GM12864 (cell line): ENCODE data around the gene BTLA.

Source experiments
- DNase-seq: peaks from one replicate; pipeline ENCODE4 v3.0.0-alpha.2; 2011; ENCODE audit warnings: low read depth
- H3K4me3 ChIP-seq: 2 replicates; pipeline ENCODE4 v1.5.1; 2011; ENCODE audit warnings: mild to moderate bottlenecking, low read depth, low read length, control low read depth
- TF ChIP-seq, protein P1 (sequence below): IDR thresholded peaks from 2 replicates; pipeline ENCODE4 v1.5.1; 2011; ENCODE audit warnings: low read depth, mild to moderate bottlenecking, moderate library complexity, low read length, control low read depth, inconsistent platforms; ENCODE audit errors: missing control alignments

The BTLA gene

DNA sequence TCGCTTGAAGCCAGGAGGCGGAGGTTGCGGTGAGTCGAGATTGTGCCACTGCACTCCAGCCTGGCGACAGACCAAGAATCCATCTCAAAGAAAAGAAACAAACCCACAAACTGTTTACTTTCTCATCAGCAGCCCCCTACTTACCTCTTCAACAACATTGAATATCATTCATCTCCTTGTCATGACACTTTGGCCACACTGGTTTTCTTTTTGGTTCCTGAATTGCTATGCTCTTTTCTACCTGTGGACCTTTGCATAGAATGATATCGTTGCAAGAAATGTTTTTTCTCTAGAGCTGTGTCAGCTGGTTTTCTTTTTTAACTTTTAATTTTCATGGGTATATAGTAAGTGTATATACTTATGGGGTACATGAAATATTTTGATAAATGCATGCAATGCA is 83.9 kb downstream of the BTLA start:
- TF ChIP-seq, protein P1, sequence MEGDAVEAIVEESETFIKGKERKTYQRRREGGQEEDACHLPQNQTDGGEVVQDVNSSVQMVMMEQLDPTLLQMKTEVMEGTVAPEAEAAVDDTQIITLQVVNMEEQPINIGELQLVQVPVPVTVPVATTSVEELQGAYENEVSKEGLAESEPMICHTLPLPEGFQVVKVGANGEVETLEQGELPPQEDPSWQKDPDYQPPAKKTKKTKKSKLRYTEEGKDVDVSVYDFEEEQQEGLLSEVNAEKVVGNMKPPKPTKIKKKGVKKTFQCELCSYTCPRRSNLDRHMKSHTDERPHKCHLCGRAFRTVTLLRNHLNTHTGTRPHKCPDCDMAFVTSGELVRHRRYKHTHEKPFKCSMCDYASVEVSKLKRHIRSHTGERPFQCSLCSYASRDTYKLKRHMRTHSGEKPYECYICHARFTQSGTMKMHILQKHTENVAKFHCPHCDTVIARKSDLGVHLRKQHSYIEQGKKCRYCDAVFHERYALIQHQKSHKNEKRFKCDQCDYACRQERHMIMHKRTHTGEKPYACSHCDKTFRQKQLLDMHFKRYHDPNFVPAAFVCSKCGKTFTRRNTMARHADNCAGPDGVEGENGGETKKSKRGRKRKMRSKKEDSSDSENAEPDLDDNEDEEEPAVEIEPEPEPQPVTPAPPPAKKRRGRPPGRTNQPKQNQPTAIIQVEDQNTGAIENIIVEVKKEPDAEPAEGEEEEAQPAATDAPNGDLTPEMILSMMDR: no peak
- H3K4me3 ChIP-seq: no peak overlapping the region
- no peak for DNase-seq
